ENCODE results near the gene PRR22. TPM values are rescaled to one million over a fixed set of nuclear protein-coding genes. Genes with fewer than 3 reads are reported as not detected.

The PRR22 gene
- total RNA-seq = 0.94 TPM

GRCh38 chr19:5784581-5785147, at the start of gene PRR22:
PRR22 (minus strand) TSS chr19:5784746; CDS start chr19:5784660, 86 bp downstream.

DNA sequence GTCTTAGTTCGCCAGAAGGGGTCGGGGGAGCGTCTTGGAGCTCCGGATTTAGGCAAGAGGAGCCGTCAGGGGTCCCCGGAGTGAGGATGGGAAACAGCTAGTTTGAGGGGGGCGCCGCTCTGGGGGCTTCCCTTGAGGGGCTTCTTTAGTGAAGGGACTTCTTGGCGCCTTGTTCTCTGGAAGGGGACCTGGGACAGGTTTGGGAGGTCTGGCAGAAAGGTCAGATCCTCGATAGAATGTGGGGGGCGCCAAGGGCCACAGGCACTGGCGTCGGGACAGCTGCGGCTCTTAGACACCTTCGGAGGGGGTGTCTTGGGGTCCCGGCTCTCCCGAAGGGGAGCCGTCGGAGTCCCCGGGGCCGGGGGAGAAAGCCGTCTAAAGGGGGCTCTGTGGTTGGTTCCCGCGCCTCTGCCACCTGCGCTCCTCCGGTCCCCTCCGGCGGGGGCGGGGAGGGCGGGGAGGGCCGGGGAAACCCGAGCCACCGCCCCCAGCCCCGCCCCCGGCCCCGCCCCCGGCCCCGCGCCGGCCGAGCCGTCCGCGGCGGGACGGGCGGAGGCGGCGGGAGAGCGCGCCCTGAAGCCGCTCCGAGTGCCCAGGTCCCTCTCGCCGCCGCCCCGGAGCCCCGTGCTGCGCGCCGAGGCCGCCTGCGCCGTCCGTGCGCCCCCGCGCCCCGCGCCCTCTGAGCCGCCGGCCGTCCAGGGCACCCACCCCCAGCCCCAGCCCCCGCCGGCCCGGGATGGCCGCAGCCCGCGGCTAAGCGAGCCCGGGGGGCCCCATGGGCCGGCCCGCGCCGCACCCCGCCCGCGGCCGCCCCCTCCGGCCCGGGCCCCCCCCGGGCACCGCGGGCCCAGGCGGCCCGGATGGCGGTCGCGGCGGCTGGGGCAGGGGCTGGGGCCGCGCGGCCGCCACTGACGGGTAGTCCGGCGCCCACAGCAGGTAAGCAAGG, 20.2 kb upstream of the PRR22 start, which contains the start of gene NRTN:
Gene NRTN, plus strand, starts transcription at position 552 of the 946 bp plus-strand sequence. CDS start 19,099 bp downstream, outside the sequence.

DNA sequence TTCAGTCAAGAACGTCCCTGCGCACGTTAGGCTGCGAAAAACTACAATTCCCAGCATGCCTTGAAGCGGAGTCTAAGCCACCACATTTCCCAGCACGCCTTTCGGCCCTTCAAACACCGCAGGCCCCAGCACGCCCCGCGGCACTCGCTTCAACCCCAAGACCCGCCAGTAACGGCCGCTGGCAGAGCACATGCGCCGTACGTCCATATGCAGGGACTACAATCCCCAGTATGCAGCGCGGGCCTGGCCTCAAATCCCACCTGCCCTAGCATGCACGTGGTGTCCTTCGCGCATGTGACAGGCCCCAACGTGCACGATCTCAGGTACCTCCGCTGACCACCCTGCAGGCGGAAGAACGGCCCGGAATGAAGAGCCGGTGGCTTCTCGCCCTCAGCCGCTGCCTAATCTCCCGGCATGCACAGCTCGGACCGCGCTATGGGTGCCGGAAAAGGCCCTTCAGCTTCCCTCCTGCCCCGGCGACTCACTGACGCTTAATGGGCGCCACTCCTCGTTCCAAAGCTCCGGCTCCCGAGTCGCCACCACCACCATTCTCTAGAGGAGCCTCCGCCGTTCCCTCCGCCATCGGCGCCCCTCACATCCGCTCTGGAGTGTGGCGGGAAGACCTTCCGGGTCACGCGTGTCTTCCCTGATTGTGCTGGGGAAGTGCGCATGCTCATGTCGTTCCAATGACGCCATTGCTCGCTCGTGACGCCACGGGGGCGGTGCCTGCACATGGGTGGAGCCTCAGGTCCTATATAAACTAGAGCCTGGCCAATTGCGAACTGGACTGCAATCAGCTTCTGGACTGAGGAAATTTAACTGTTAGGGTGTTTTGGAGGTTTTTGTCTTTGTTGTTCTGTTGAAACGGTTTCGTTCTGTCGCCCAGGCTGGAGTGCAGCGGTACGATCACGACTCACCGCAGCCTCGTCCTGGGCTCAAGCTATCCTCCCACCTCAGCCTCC, 6.3 kb upstream of the PRR22 start, which contains the start of gene DUS3L:
Gene DUS3L, minus strand, starts transcription at position 605 of the 962 bp plus-strand sequence. Its CDS starts 22 bp downstream, at position 583.

Other genes starting within 250 kb of the PRR22 start
- gene TINCR, start 216.8 kb downstream of the PRR22 start, total RNA-seq = 0.63 TPM
- gene SAFB2, start 162.0 kb downstream of the PRR22 start, total RNA-seq = 116 TPM
- 147 TPM for gene SAFB, start 161.7 kb downstream of the PRR22 start, total RNA-seq
- 11.3 TPM for gene MICOS13, start 104.2 kb downstream of the PRR22 start, total RNA-seq
- 21.6 TPM for gene HSD11B1L, start 103.7 kb downstream of the PRR22 start, total RNA-seq
- 252 TPM for gene RPL36, start 94.5 kb downstream of the PRR22 start, total RNA-seq
- 55.1 TPM for gene LONP1, start 64.6 kb downstream of the PRR22 start, total RNA-seq
- not detected for gene CATSPERD, start 64.1 kb downstream of the PRR22 start, total RNA-seq
- 16.3 TPM for gene DUS3L, start 6.4 kb upstream of the PRR22 start, total RNA-seq
- gene NRTN, start 20.3 kb upstream of the PRR22 start, total RNA-seq = not detected
- not detected for gene FUT6, start 55.0 kb upstream of the PRR22 start, total RNA-seq
- gene FUT3, start 66.7 kb upstream of the PRR22 start, total RNA-seq = not detected
- gene FUT5, start 85.8 kb upstream of the PRR22 start, total RNA-seq = not detected
- gene NDUFA11, start 119.0 kb upstream of the PRR22 start, total RNA-seq = 93.3 TPM
- gene VMAC, start 120.1 kb upstream of the PRR22 start, total RNA-seq = 8.5 TPM
- gene CAPS, start 129.5 kb upstream of the PRR22 start, total RNA-seq = 6.6 TPM
- gene RANBP3, start 193.4 kb upstream of the PRR22 start, total RNA-seq = 59.8 TPM